Caco-2 (cell line): ENCODE results near the gene INTS7. TPM values are rescaled to one million over a fixed set of nuclear protein-coding genes. Genes with fewer than 3 reads are reported as not detected.

Experiments
- BruUV-seq: library from RNA; stranded (reverse); fragments of 400-500 nt; replicated peaks from 2 replicates; lab custom pipeline; 2021; lab: Mats Ljungman, UMichigan
- CTCF ChIA-PET: fragments of 300-600 bp; sonication (Branson Sonifier 250); formaldehyde crosslinking; loops from one replicate; lab custom pipeline; 2022; ENCODE audit warnings: antibody characterized with exemption; lab: Charles Lee
- POLR2A ChIA-PET: fragments of 300-600 bp; sonication (Branson Sonifier 250); formaldehyde crosslinking; loops from one replicate; lab custom pipeline; 2022; ENCODE audit warnings: antibody characterized with exemption; lab: Charles Lee
- DNase-seq, 2 experiments: peaks; one replicate each; pipeline versions ENCODE4 v3.0.0 to v3.0.0-alpha.2; 2020 to 2022
- H3K27me3 ChIP-seq: replicated peaks from 2 replicates; pipeline ENCODE4 v1.6.0; 2011; ENCODE audit warnings: low read length; ENCODE audit not compliant: control insufficient read depth, insufficient read depth
- H3K36me3 ChIP-seq: 2 replicates; pipeline ENCODE4 v1.5.1; 2011; ENCODE audit warnings: low read length; ENCODE audit not compliant: control insufficient read depth, insufficient read depth
- H3K4me1 ChIP-seq: fragments of 250-450 bp; sonication (Bioruptor Pico); 2 replicates; pipeline ENCODE4 v1.5.1; 2020; ENCODE audit warnings: mild to moderate bottlenecking
- H3K4me3 ChIP-seq: 2 replicates; pipeline ENCODE4 v1.5.1; 2011; ENCODE audit warnings: low read depth, mild to moderate bottlenecking, control low read depth, low read length
- H3K9me3 ChIP-seq: fragments of 250-450 bp; sonication (Bioruptor Pico); 2 replicates; pipeline ENCODE4 v1.5.1; 2020; ENCODE audit warnings: mild to moderate bottlenecking, moderate library complexity
- H3K27ac Mint-ChIP-seq: one replicate; pipeline ENCODE4 v1.8.0; 2022; ENCODE audit warnings: mixed read lengths; ENCODE audit not compliant: unreplicated experiment
- H3K27me3 Mint-ChIP-seq: one replicate; pipeline ENCODE4 v1.8.0; 2022; ENCODE audit warnings: mixed read lengths; ENCODE audit not compliant: insufficient read depth, unreplicated experiment
- H3K36me3 Mint-ChIP-seq: one replicate; pipeline ENCODE4 v1.8.0; 2022; ENCODE audit warnings: mild to moderate bottlenecking, mixed read lengths; ENCODE audit not compliant: insufficient read depth, unreplicated experiment
- H3K4me1 Mint-ChIP-seq: one replicate; pipeline ENCODE4 v1.8.0; 2022; ENCODE audit warnings: low read depth, mixed read lengths; ENCODE audit not compliant: unreplicated experiment
- H3K4me3 Mint-ChIP-seq: one replicate; pipeline ENCODE4 v1.8.0; 2022; ENCODE audit warnings: mild to moderate bottlenecking, moderate library complexity, mixed read lengths; ENCODE audit not compliant: unreplicated experiment
- H3K9me3 Mint-ChIP-seq: one replicate; pipeline ENCODE4 v1.8.0; 2022; ENCODE audit warnings: mixed read lengths; ENCODE audit not compliant: unreplicated experiment
- CTCF ChIP-seq, 2 experiments: fragments of 200-600 bp in 1 of 2; IDR thresholded peaks; 1 replicate in 1 of 2; 2 replicates in 1 of 2; pipeline versions ENCODE4 v1.5.1 to v1.8.0; 2011 to 2022; ENCODE audit warnings: antibody characterized with exemption in 1 of 2, control low read depth in 1 of 2, inconsistent platforms in 1 of 2, low read depth in 1 of 2, low read length in 1 of 2, mild to moderate bottlenecking in 1 of 2, moderate library complexity in 1 of 2; ENCODE audit not compliant: insufficient read depth in 1 of 2, severe bottlenecking in 1 of 2, unreplicated experiment in 1 of 2
- intact Hi-C: fragments of 100-400 bp; cut with micrococcal nuclease; formaldehyde crosslinking; loops from one replicate; pipeline ENCODE4 v1.10.0; 2022; ENCODE audit not compliant: unreplicated experiment
- microRNA-seq: library from miRNA; unstranded; fragments of <30 nt; microRNA quantifications from one replicate; pipeline ENCODE4 v1.2.0, GENCODE V29; 2022
- total RNA-seq: library from RNA; stranded (reverse); gene quantifications from 2 replicates; pipeline ENCODE4 v1.2.3, GENCODE V29; 2022

The INTS7 gene
- total RNA-seq, 1 experiment from 2014 or later = 31.9 TPM

- H3K36me3 Mint-ChIP-seq = no peaks in the 10 kb centered on the region
- no TSS peak for BruUV-seq
- no peak overlapping the region for H3K27ac Mint-ChIP-seq
- peaks cover 19% of the 10 kb centered on the region for H3K4me1 Mint-ChIP-seq
- Histone ChIP-seq H3K27me3 (no peaks in the 10 kb centered on the region), H3K4me3 (no peak overlapping the region), H3K9me3 (no peaks in the 10 kb centered on the region; the same call in 1 of the 2 replicates), H3K36me3 (no peaks in the 10 kb centered on the region), H3K4me1 (peaks cover 16% of the 10 kb centered on the region)
- no peaks in the 10 kb centered on the region for H3K27me3 Mint-ChIP-seq
- intact Hi-C loops = no loop called here
- TF ChIP-seq CTCF (IDR thresholded peaks at IDR 0.05; ENCODE audit: insufficient read depth in 1 of 2, low read depth in 1 of 2, low read length in 1 of 2, severe bottlenecking in 1 of 2, unreplicated experiment in 1 of 2) = no peak
- H3K4me3 Mint-ChIP-seq = no peak overlapping the region
- no peaks in the 10 kb centered on the region for H3K9me3 Mint-ChIP-seq
- no peak for DNase-seq
- ChIA-PET CTCF (no interaction called here), POLR2A (interaction anchor here (0.7 kb wide), 1 partner anchor 18 kb away, joined by 3 read pairs; no protein-coding TSS in a partner anchor)
Observed at GRCh38 chr1:211892577-211892976, 142.8 kb downstream of the INTS7 start.

- Mint-ChIP-seq H3K4me1 (peaks cover 26% of the 10 kb centered on the region), H3K4me3 (no peak overlapping the region), H3K27ac (no peak overlapping the region), H3K27me3 (no peaks in the 10 kb centered on the region), H3K9me3 (no peaks in the 10 kb centered on the region), H3K36me3 (no peaks in the 10 kb centered on the region)
- no TSS peak for BruUV-seq
- H3K27me3 ChIP-seq = no peaks in the 10 kb centered on the region
- intact Hi-C loops = no loop called here
- no peak overlapping the region for H3K4me3 ChIP-seq
- TF ChIP-seq CTCF (IDR thresholded peaks at IDR 0.05; ENCODE audit: insufficient read depth in 1 of 2, low read depth in 1 of 2, low read length in 1 of 2, severe bottlenecking in 1 of 2, unreplicated experiment in 1 of 2) = no peak
- H3K9me3 ChIP-seq = no peaks in the 10 kb centered on the region; the same call in 1 of the 2 replicates
- POLR2A ChIA-PET = no interaction called here
- CTCF ChIA-PET = no interaction called here
- no peak for DNase-seq
- H3K4me1 ChIP-seq = peaks cover 16% of the 10 kb centered on the region
- H3K36me3 ChIP-seq = no peaks in the 10 kb centered on the region
Observed at GRCh38 chr1:211891708-211892107, 143.6 kb downstream of the INTS7 start.

Small RNA genes lying within 50 kb of the gene (microRNA-seq; reads per million reads assigned to microRNA genes)
- gene MIR3122 = not detected

Other genes starting within 250 kb of the INTS7 start
- gene LPGAT1, start 204.8 kb downstream of the INTS7 start, total RNA-seq = 25.6 and 34.0 TPM in 2 replicates
- gene DTL, start 191 bp upstream of the INTS7 start, total RNA-seq = 20.3 and 23.6 TPM in 2 replicates
- gene PPP2R5A, start 249.9 kb upstream of the INTS7 start, total RNA-seq = 47.6 and 49.4 TPM in 2 replicates